Loucy (cell line): ENCODE measurements around the gene MBNL2.

Source experiments
- CTCF ChIP-seq: fragments of 200-600 bp; sonication (generic); conservative IDR thresholded peaks from 2 replicates; pipeline ENCODE4 v1.5.1; 2014; ENCODE audit warnings: mild to moderate bottlenecking, antibody characterized with exemption, low read length
- EZH2phosphoT487 ChIP-seq: fragments of 200-600 bp; IDR thresholded peaks from 2 replicates; pipeline ENCODE4 v1.6.1; 2018; ENCODE audit warnings: antibody characterized with exemption, mild to moderate bottlenecking, moderate library complexity, borderline replicate concordance

DNA sequence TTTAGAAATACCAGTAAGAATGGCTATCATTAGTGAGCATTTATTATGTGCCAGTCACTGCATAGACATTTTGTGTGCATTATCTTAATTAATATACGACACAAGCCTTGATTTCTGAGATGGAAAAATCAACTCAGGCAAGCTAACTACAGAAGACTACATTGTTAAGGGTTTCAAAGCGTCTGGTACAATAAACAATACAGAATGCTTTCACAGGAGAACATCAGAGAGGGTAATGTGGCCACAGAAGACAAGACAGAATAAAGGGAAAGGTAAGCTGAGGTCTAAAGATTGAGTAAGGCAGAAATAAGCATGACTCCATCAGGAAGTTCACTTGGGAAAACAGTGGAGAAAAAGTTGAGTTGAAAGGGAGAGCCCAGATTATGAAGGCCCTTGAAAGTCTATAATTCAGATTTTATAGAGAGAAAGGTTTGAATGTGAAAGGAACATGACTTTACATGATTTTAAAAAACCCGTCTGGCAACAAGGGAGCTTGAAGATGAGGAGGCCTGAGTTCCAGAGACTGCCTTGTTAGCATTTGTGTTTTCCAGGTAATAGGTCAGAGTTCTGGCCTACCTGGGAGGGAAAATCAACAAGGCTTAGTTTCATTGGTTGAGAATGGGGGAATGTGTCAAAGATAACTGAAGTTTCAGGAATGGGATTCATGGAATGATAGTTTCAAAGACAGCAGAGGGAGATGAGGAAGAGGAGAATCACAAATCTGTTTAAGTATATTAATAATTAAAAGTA is 1.8 kb upstream of the MBNL2 start:
- no peak for TF ChIP-seq CTCF
- TF ChIP-seq EZH2phosphoT487: no peak
